Measurements from ENCODE around the gene UBAP1.

Gene UBAP1

GRCh38 chr9:34250721-34251120 lies 71.9 kb downstream of the UBAP1 start:
- H3K4me2 ChIP-seq (ENCODE audit: low read length) = no peak overlapping the region
- H2AFZ ChIP-seq (ENCODE audit: insufficient read depth, low read length, poor library complexity) = no peak overlapping the region
- H4K91ac ChIP-seq (ENCODE audit: low read depth, low read length) = no peak overlapping the region
- H3K4ac ChIP-seq (ENCODE audit: low read depth, low read length) = no peak overlapping the region
- peaks cover 64 to 77% of the 10 kb centered on the region in 2 experiments for H3K36me3 ChIP-seq (ENCODE audit: control insufficient read depth in 1 of 2, insufficient read depth in 2 of 2, low read length in 2 of 2)
- no CpG with 5 or more reads among the region's 2 CpGs for WGBS (ENCODE audit: extremely low coverage, insufficient coverage, insufficient read length)
- H2BK120ac ChIP-seq (ENCODE audit: insufficient read depth, low read length, poor library complexity) = no peak overlapping the region
- no peak overlapping the region for H3K23ac ChIP-seq (ENCODE audit: low read length)
- H4K8ac ChIP-seq (ENCODE audit: low read depth, low read length) = no peak overlapping the region
- no peak overlapping the region for H2BK5ac ChIP-seq (ENCODE audit: low read depth, low read length, poor library complexity)
- no peak overlapping the region for H3K27ac ChIP-seq (ENCODE audit: low read depth, low read length)
- no peak overlapping the region for H2AK5ac ChIP-seq (ENCODE audit: low read length)
- no peak overlapping the region for H3K18ac ChIP-seq (ENCODE audit: low read length)
- H3K4me1 ChIP-seq (ENCODE audit: control insufficient read depth in 1 of 2, insufficient read depth in 2 of 2, low read length in 2 of 2) = no peaks in the 10 kb centered on the region
- H4K12ac ChIP-seq (ENCODE audit: low read depth, low read length) = no peak overlapping the region
- H3K4me3 ChIP-seq (ENCODE audit: low read depth, low read length) = no peak overlapping the region
- no peaks in the 10 kb centered on the region for H3K9me3 ChIP-seq (ENCODE audit: insufficient read depth, low read depth, low read length)
- no peaks in the 10 kb centered on the region for H3K79me2 ChIP-seq (ENCODE audit: control insufficient read depth, insufficient read depth, low read length, poor library complexity)
- no peak overlapping the region for H3K14ac ChIP-seq (ENCODE audit: low read length)
- no peak overlapping the region for H2BK12ac ChIP-seq (ENCODE audit: low read length)
- H3K79me1 ChIP-seq (ENCODE audit: low read length) = no peaks in the 10 kb centered on the region
- H3K9ac ChIP-seq (ENCODE audit: low read length) = no peak overlapping the region
- DNase-seq = no peak
- H3K27me3 ChIP-seq (ENCODE audit: insufficient read depth, low read length) = no peaks in the 10 kb centered on the region

- H3K79me1 ChIP-seq (ENCODE audit: low read length) = no peaks in the 10 kb centered on the region
- no peak overlapping the region for H4K8ac ChIP-seq (ENCODE audit: low read depth, low read length)
- H3K9ac ChIP-seq (ENCODE audit: low read length) = no peak overlapping the region
- H4K12ac ChIP-seq (ENCODE audit: low read depth, low read length) = no peak overlapping the region
- H3K14ac ChIP-seq (ENCODE audit: low read length) = no peak overlapping the region
- DNase-seq = no peak
- H3K18ac ChIP-seq (ENCODE audit: low read length) = no peak overlapping the region
- no peak overlapping the region for H3K23ac ChIP-seq (ENCODE audit: low read length)
- no peaks in the 10 kb centered on the region for H3K27me3 ChIP-seq (ENCODE audit: insufficient read depth, low read length)
- no peak overlapping the region for H2AK5ac ChIP-seq (ENCODE audit: low read length)
- H3K36me3 ChIP-seq (ENCODE audit: control insufficient read depth in 1 of 2, insufficient read depth in 2 of 2, low read length in 2 of 2) = peaks cover 68 to 85% of the 10 kb centered on the region in 2 experiments
- no peak overlapping the region for H2BK5ac ChIP-seq (ENCODE audit: low read depth, low read length, poor library complexity)
- H3K4me3 ChIP-seq (ENCODE audit: low read depth, low read length) = no peak overlapping the region
- no peak overlapping the region for H3K4ac ChIP-seq (ENCODE audit: low read depth, low read length)
- no peaks in the 10 kb centered on the region for H3K9me3 ChIP-seq (ENCODE audit: insufficient read depth, low read depth, low read length)
- no peak overlapping the region for H4K91ac ChIP-seq (ENCODE audit: low read depth, low read length)
- H2BK120ac ChIP-seq (ENCODE audit: insufficient read depth, low read length, poor library complexity) = no peak overlapping the region
- no peak overlapping the region for H2BK12ac ChIP-seq (ENCODE audit: low read length)
- H3K4me2 ChIP-seq (ENCODE audit: low read length) = no peak overlapping the region
- H3K79me2 ChIP-seq (ENCODE audit: control insufficient read depth, insufficient read depth, low read length, poor library complexity) = no peaks in the 10 kb centered on the region
- H2AFZ ChIP-seq (ENCODE audit: insufficient read depth, low read length, poor library complexity) = no peak overlapping the region
- H3K4me1 ChIP-seq (ENCODE audit: control insufficient read depth in 1 of 2, insufficient read depth in 2 of 2, low read length in 2 of 2) = no peaks in the 10 kb centered on the region
- H3K27ac ChIP-seq (ENCODE audit: low read depth, low read length) = no peak overlapping the region
Observed at GRCh38 chr9:34252016-34252415, 73.2 kb downstream of the UBAP1 start.

DNA sequence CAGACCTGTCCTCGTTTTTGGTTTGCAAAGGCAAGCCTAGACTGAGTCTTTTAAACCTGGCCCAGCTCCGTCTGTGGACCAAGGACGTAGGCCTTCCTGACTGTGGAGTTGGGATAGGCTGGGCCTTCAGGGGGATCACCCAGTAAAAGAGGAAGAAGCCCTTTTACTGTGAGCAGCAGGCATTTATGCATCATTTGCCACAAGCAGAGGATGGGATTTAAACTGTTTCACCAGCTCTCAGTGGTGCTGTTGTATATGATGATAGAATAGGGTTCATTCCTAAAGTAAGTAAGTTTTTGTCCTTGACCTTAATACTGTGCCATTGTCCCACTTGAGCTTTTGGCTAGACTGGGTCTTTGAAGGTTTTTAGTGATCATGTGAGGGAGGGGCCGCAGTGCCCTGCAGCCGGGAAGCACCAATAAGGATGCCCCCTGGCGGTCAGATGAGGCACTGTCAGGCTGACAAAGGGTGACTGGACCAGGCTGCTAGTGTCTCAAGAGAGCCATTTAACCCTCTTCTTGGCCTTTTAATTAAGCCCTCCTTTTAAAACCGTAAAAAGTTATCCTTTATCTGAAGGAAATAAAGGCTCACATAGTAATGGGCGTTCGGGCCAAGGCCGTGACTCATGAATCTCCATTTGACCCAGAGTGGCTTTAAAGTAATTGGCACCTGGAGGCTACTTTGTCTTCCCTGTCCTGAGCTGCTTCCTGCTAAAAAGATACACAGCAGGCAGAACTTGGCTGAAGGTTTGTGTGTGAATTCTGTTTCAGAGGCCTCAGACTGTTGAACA lies 74.0 kb downstream of the UBAP1 start:
- peaks cover 64 to 89% of the 10 kb centered on the region in 2 experiments for H3K36me3 ChIP-seq (ENCODE audit: control insufficient read depth in 1 of 2, insufficient read depth in 2 of 2, low read length in 2 of 2)
- H3K18ac ChIP-seq (ENCODE audit: low read length) = no peak overlapping the region
- no CpG with 5 or more reads among the region's 10 CpGs for WGBS (ENCODE audit: extremely low coverage, insufficient coverage, insufficient read length)
- H3K9ac ChIP-seq (ENCODE audit: low read length) = no peak overlapping the region
- no peak overlapping the region for H2AFZ ChIP-seq (ENCODE audit: insufficient read depth, low read length, poor library complexity)
- no peaks in the 10 kb centered on the region for H3K79me1 ChIP-seq (ENCODE audit: low read length)
- H4K91ac ChIP-seq (ENCODE audit: low read depth, low read length) = no peak overlapping the region
- no peaks in the 10 kb centered on the region for H3K4me1 ChIP-seq (ENCODE audit: control insufficient read depth in 1 of 2, insufficient read depth in 2 of 2, low read length in 2 of 2)
- no peak overlapping the region for H3K23ac ChIP-seq (ENCODE audit: low read length)
- no peak overlapping the region for H3K4ac ChIP-seq (ENCODE audit: low read depth, low read length)
- no peak overlapping the region for H3K4me3 ChIP-seq (ENCODE audit: low read depth, low read length)
- no peak overlapping the region for H2BK12ac ChIP-seq (ENCODE audit: low read length)
- no peak overlapping the region for H2BK5ac ChIP-seq (ENCODE audit: low read depth, low read length, poor library complexity)
- no peak overlapping the region for H2BK120ac ChIP-seq (ENCODE audit: insufficient read depth, low read length, poor library complexity)
- H3K9me3 ChIP-seq (ENCODE audit: insufficient read depth, low read depth, low read length) = no peaks in the 10 kb centered on the region
- peak overlapping the region; percentile 16 for H4K12ac ChIP-seq (ENCODE audit: low read depth, low read length)
- DNase-seq = peak; percentile 57 to 82
- no peak overlapping the region for H4K8ac ChIP-seq (ENCODE audit: low read depth, low read length)
- H3K14ac ChIP-seq (ENCODE audit: low read length) = no peak overlapping the region
- no peak overlapping the region for H3K4me2 ChIP-seq (ENCODE audit: low read length)
- H2AK5ac ChIP-seq (ENCODE audit: low read length) = no peak overlapping the region
- no peak overlapping the region for H3K27ac ChIP-seq (ENCODE audit: low read depth, low read length)
- H3K79me2 ChIP-seq (ENCODE audit: control insufficient read depth, insufficient read depth, low read length, poor library complexity) = no peaks in the 10 kb centered on the region
- H3K27me3 ChIP-seq (ENCODE audit: insufficient read depth, low read length) = no peaks in the 10 kb centered on the region

DNA sequence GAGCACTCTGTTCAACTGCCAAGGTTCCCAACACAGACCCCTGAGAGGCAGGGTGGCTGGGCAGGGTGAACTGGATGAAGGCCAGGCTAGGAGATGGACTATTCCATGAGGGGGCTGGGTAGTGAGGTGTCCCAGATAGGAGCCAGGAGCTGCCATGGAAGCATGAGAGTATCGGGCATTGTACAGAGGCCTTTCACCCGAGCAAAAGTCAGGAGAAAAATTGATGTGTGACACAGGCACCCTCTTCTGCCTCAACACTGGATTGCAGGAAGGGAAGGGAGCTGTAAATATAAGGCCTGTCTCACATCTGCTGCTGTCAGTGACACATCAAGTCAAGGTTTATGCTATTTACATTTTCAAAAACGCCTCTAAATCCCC lies 74.6 kb downstream of the UBAP1 start:
- H3K14ac ChIP-seq (ENCODE audit: low read length) = no peak overlapping the region
- H3K4me3 ChIP-seq (ENCODE audit: low read depth, low read length) = no peak overlapping the region
- H2AK5ac ChIP-seq (ENCODE audit: low read length) = no peak overlapping the region
- no peak overlapping the region for H3K18ac ChIP-seq (ENCODE audit: low read length)
- no peak overlapping the region for H4K8ac ChIP-seq (ENCODE audit: low read depth, low read length)
- H3K79me1 ChIP-seq (ENCODE audit: low read length) = no peaks in the 10 kb centered on the region
- H3K36me3 ChIP-seq (ENCODE audit: control insufficient read depth in 1 of 2, insufficient read depth in 2 of 2, low read length in 2 of 2) = peaks cover 65 to 87% of the 10 kb centered on the region in 2 experiments
- H3K9me3 ChIP-seq (ENCODE audit: insufficient read depth, low read depth, low read length) = no peaks in the 10 kb centered on the region
- H2BK120ac ChIP-seq (ENCODE audit: insufficient read depth, low read length, poor library complexity) = no peak overlapping the region
- no peak overlapping the region for H2BK12ac ChIP-seq (ENCODE audit: low read length)
- no peak overlapping the region for H4K91ac ChIP-seq (ENCODE audit: low read depth, low read length)
- no peaks in the 10 kb centered on the region for H3K27me3 ChIP-seq (ENCODE audit: insufficient read depth, low read length)
- H4K12ac ChIP-seq (ENCODE audit: low read depth, low read length) = peak overlapping the region; percentile 16
- H3K4me1 ChIP-seq (ENCODE audit: control insufficient read depth in 1 of 2, insufficient read depth in 2 of 2, low read length in 2 of 2) = no peaks in the 10 kb centered on the region
- no peaks in the 10 kb centered on the region for H3K79me2 ChIP-seq (ENCODE audit: control insufficient read depth, insufficient read depth, low read length, poor library complexity)
- H2AFZ ChIP-seq (ENCODE audit: insufficient read depth, low read length, poor library complexity) = no peak overlapping the region
- H3K23ac ChIP-seq (ENCODE audit: low read length) = no peak overlapping the region
- no peak overlapping the region for H3K27ac ChIP-seq (ENCODE audit: low read depth, low read length)
- no CpG with 5 or more reads among the region's 3 CpGs for WGBS (ENCODE audit: extremely low coverage, insufficient coverage, insufficient read length)
- no peak overlapping the region for H3K4ac ChIP-seq (ENCODE audit: low read depth, low read length)
- no peak overlapping the region for H3K9ac ChIP-seq (ENCODE audit: low read length)
- no peak overlapping the region for H2BK5ac ChIP-seq (ENCODE audit: low read depth, low read length, poor library complexity)
- no peak for DNase-seq
- H3K4me2 ChIP-seq (ENCODE audit: low read length) = no peak overlapping the region
